Measurements from ENCODE around the gene GPR31.

Gene GPR31

GRCh38 chr6:167116109-167116837, 41.5 kb downstream of the GPR31 start:
- H3K4me1 ChIP-seq (ENCODE audit: insufficient read depth, low read length), result peaks cover 12% of the 10 kb centered on the region
- no peaks in the 10 kb centered on the region for H3K27me3 ChIP-seq (ENCODE audit: insufficient read depth, low read length)
- no peaks in the 10 kb centered on the region for H3K36me3 ChIP-seq (ENCODE audit: insufficient read depth, low read length)
- H3K4me3 ChIP-seq (ENCODE audit: low read length), result no peak overlapping the region
- H3K9me3 ChIP-seq (ENCODE audit: low read length), result no peaks in the 10 kb centered on the region
- H2AFZ ChIP-seq (ENCODE audit: low read depth, low read length), result no peak overlapping the region

- no peaks in the 10 kb centered on the region for H3K27me3 ChIP-seq (ENCODE audit: insufficient read depth, low read length)
- no peaks in the 10 kb centered on the region for H3K9me3 ChIP-seq (ENCODE audit: low read length)
- H3K36me3 ChIP-seq (ENCODE audit: insufficient read depth, low read length), result no peaks in the 10 kb centered on the region
- H3K4me3 ChIP-seq (ENCODE audit: low read length), result no peak overlapping the region
- H3K4me1 ChIP-seq (ENCODE audit: insufficient read depth, low read length), result peaks cover 2% of the 10 kb centered on the region
- H2AFZ ChIP-seq (ENCODE audit: low read depth, low read length), result no peak overlapping the region
Measured at GRCh38 chr6:167115054-167115453, 42.7 kb downstream of the GPR31 start.

GRCh38 chr6:167113935-167114910, 43.6 kb downstream of the GPR31 start:
- no peaks in the 10 kb centered on the region for H3K36me3 ChIP-seq (ENCODE audit: insufficient read depth, low read length)
- H2AFZ ChIP-seq (ENCODE audit: low read depth, low read length), result no peak overlapping the region
- no peak overlapping the region for H3K4me3 ChIP-seq (ENCODE audit: low read length)
- no peaks in the 10 kb centered on the region for H3K9me3 ChIP-seq (ENCODE audit: low read length)
- H3K27me3 ChIP-seq (ENCODE audit: insufficient read depth, low read length), result no peaks in the 10 kb centered on the region
- peaks cover 2% of the 10 kb centered on the region for H3K4me1 ChIP-seq (ENCODE audit: insufficient read depth, low read length)

GRCh38 chr6:167113047-167113754, 44.6 kb downstream of the GPR31 start:
- Histone ChIP-seq H2AFZ (ENCODE audit: low read depth, low read length) (no peak overlapping the region), H3K4me3 (ENCODE audit: low read length) (no peak overlapping the region), H3K27me3 (ENCODE audit: insufficient read depth, low read length) (no peaks in the 10 kb centered on the region)

GRCh38 chr6:167112421-167112820, 45.4 kb downstream of the GPR31 start:
- Histone ChIP-seq H3K4me3 (ENCODE audit: low read length) (no peak overlapping the region), H3K36me3 (ENCODE audit: insufficient read depth, low read length) (no peaks in the 10 kb centered on the region), H3K27me3 (ENCODE audit: insufficient read depth, low read length) (no peaks in the 10 kb centered on the region), H3K4me1 (ENCODE audit: insufficient read depth, low read length) (peaks cover 2% of the 10 kb centered on the region), H2AFZ (ENCODE audit: low read depth, low read length) (no peak overlapping the region), H3K9me3 (ENCODE audit: low read length) (peaks cover 1% of the 10 kb centered on the region)

More at GRCh38 chr6:167113047-167113754, 44.6 kb downstream of the GPR31 start:
- Histone ChIP-seq H3K4me1 (ENCODE audit: insufficient read depth, low read length) (peaks cover 2% of the 10 kb centered on the region), H3K36me3 (ENCODE audit: insufficient read depth, low read length) (no peaks in the 10 kb centered on the region), H3K9me3 (ENCODE audit: low read length) (peaks cover under 1% of the 10 kb centered on the region)

GRCh38 chr6:167111597-167111996, 46.2 kb downstream of the GPR31 start:
- peaks cover 2% of the 10 kb centered on the region for H3K4me1 ChIP-seq (ENCODE audit: insufficient read depth, low read length)
- no peak overlapping the region for H3K4me3 ChIP-seq (ENCODE audit: low read length)
- no peaks in the 10 kb centered on the region for H3K27me3 ChIP-seq (ENCODE audit: insufficient read depth, low read length)
- H3K36me3 ChIP-seq (ENCODE audit: insufficient read depth, low read length), result no peaks in the 10 kb centered on the region
- H3K9me3 ChIP-seq (ENCODE audit: low read length), result peaks cover 1% of the 10 kb centered on the region
- no peak overlapping the region for H2AFZ ChIP-seq (ENCODE audit: low read depth, low read length)

- no peak overlapping the region for H3K4me3 ChIP-seq (ENCODE audit: low read length)
- no peaks in the 10 kb centered on the region for H3K27me3 ChIP-seq (ENCODE audit: insufficient read depth, low read length)
- H3K36me3 ChIP-seq (ENCODE audit: insufficient read depth, low read length), result no peaks in the 10 kb centered on the region
- H2AFZ ChIP-seq (ENCODE audit: low read depth, low read length), result no peak overlapping the region
- peaks cover 2% of the 10 kb centered on the region for H3K4me1 ChIP-seq (ENCODE audit: insufficient read depth, low read length)
- H3K9me3 ChIP-seq (ENCODE audit: low read length), result peaks cover 1% of the 10 kb centered on the region
Measured at GRCh38 chr6:167109651-167110050, 48.1 kb downstream of the GPR31 start.

- Histone ChIP-seq H3K36me3 (ENCODE audit: insufficient read depth, low read length) (no peaks in the 10 kb centered on the region), H2AFZ (ENCODE audit: low read depth, low read length) (no peak overlapping the region), H3K4me3 (ENCODE audit: low read length) (no peak overlapping the region), H3K9me3 (ENCODE audit: low read length) (peaks cover 1% of the 10 kb centered on the region), H3K27me3 (ENCODE audit: insufficient read depth, low read length) (no peaks in the 10 kb centered on the region), H3K4me1 (ENCODE audit: insufficient read depth, low read length) (no peaks in the 10 kb centered on the region)
Measured at GRCh38 chr6:167108278-167108677, 49.5 kb downstream of the GPR31 start.

- H3K4me3 ChIP-seq (ENCODE audit: low read length), result no peak overlapping the region
- no peaks in the 10 kb centered on the region for H3K36me3 ChIP-seq (ENCODE audit: insufficient read depth, low read length)
- no peaks in the 10 kb centered on the region for H3K4me1 ChIP-seq (ENCODE audit: insufficient read depth, low read length)
- no peaks in the 10 kb centered on the region for H3K27me3 ChIP-seq (ENCODE audit: insufficient read depth, low read length)
- no peak overlapping the region for H2AFZ ChIP-seq (ENCODE audit: low read depth, low read length)
- peaks cover 1% of the 10 kb centered on the region for H3K9me3 ChIP-seq (ENCODE audit: low read length)
Measured at GRCh38 chr6:167107787-167108186, 50.0 kb downstream of the GPR31 start.

GRCh38 chr6:167106406-167106805, 51.4 kb downstream of the GPR31 start:
- Histone ChIP-seq H3K4me1 (ENCODE audit: insufficient read depth, low read length) (no peaks in the 10 kb centered on the region), H3K4me3 (ENCODE audit: low read length) (no peak overlapping the region), H3K27me3 (ENCODE audit: insufficient read depth, low read length) (no peaks in the 10 kb centered on the region), H3K36me3 (ENCODE audit: insufficient read depth, low read length) (no peaks in the 10 kb centered on the region), H3K9me3 (ENCODE audit: low read length) (peaks cover 1% of the 10 kb centered on the region), H2AFZ (ENCODE audit: low read depth, low read length) (no peak overlapping the region)
